ENCODE results near the gene STRADA.
"Not testable (repeated sequence)": the region's sequence is repeated elsewhere in the genome, so short reads cannot be mapped to it uniquely, and the experiment has no call there.

The STRADA gene

GRCh38 chr17:63754046-63754445 is 12.4 kb upstream of the STRADA start:
- no peak for DNase-seq (ENCODE audit: low read depth)

- no peak for DNase-seq (ENCODE audit: low read depth)
These were observed 11.6 kb upstream of the STRADA start for GRCh38 chr17:63753215-63753614.

GRCh38 chr17:63752707-63753106 is 11.1 kb upstream of the STRADA start:
- DNase-seq (ENCODE audit: low read depth), result no peak

GRCh38 chr17:63751806-63752205 is 10.2 kb upstream of the STRADA start:
- no peak for DNase-seq (ENCODE audit: low read depth)

- no peak for DNase-seq (ENCODE audit: low read depth)
These were observed 524 bp downstream of the STRADA start for GRCh38 chr17:63741143-63741407.

GRCh38 chr17:63740464-63741142 is 996 bp downstream of the STRADA start:
- no peak for DNase-seq (ENCODE audit: low read depth)

- DNase-seq (ENCODE audit: low read depth), result no peak
These were observed 5.9 kb downstream of the STRADA start for GRCh38 chr17:63735691-63736090.

- no peak for DNase-seq (ENCODE audit: low read depth)
These were observed 19.2 kb downstream of the STRADA start for GRCh38 chr17:63722403-63722802.

GRCh38 chr17:63720194-63720593 is 21.4 kb downstream of the STRADA start:
- DNase-seq (ENCODE audit: low read depth), result not testable (repeated sequence)

GRCh38 chr17:63718988-63719387 is 22.6 kb downstream of the STRADA start:
- DNase-seq (ENCODE audit: low read depth), result no peak

GRCh38 chr17:63716426-63716825 is 25.2 kb downstream of the STRADA start:
- no peak for DNase-seq (ENCODE audit: low read depth)

GRCh38 chr17:63714550-63715277 is 26.9 kb downstream of the STRADA start:
- DNase-seq (ENCODE audit: low read depth), result no peak

- no peak for DNase-seq (ENCODE audit: low read depth)
These were observed 32.5 kb downstream of the STRADA start for GRCh38 chr17:63709110-63709509.

- no peak for DNase-seq (ENCODE audit: low read depth)
These were observed 34.4 kb downstream of the STRADA start for GRCh38 chr17:63707151-63707550.

- no peak for DNase-seq (ENCODE audit: low read depth)
These were observed 35.1 kb downstream of the STRADA start for GRCh38 chr17:63706336-63707082.

GRCh38 chr17:63705657-63706056 is 35.9 kb downstream of the STRADA start:
- no peak for DNase-seq (ENCODE audit: low read depth)

- no peak for DNase-seq (ENCODE audit: low read depth)
These were observed 36.8 kb downstream of the STRADA start for GRCh38 chr17:63704836-63705235.

GRCh38 chr17:63704259-63704576 is 37.4 kb downstream of the STRADA start:
- DNase-seq (ENCODE audit: low read depth), result no peak

- no peak for DNase-seq (ENCODE audit: low read depth)
These were observed 37.9 kb downstream of the STRADA start for GRCh38 chr17:63703556-63704258.

- DNase-seq (ENCODE audit: low read depth), result no peak
These were observed 38.6 kb downstream of the STRADA start for GRCh38 chr17:63703029-63703428.

- DNase-seq (ENCODE audit: low read depth), result no peak
These were observed 38.9 kb downstream of the STRADA start for GRCh38 chr17:63702721-63703015.

- DNase-seq (ENCODE audit: low read depth), result no peak
These were observed 39.5 kb downstream of the STRADA start for GRCh38 chr17:63701868-63702720.
